H1 (cell line): ENCODE measurements around the gene CCDC196. TPM values are rescaled to one million over a fixed set of nuclear protein-coding genes. Genes with fewer than 3 reads are reported as not detected.

Experiments
- CTCF ChIA-PET: fragments of 300-600 bp; sonication (Branson Sonifier 250); formaldehyde crosslinking; loops from one replicate; lab custom pipeline; 2021; ENCODE audit not compliant: partially characterized antibody; lab: Charles Lee
- POLR2A ChIA-PET: fragments of 300-600 bp; sonication (Branson Sonifier 250); formaldehyde crosslinking; loops from one replicate; lab custom pipeline; 2021; ENCODE audit warnings: inconsistent platforms; ENCODE audit not compliant: partially characterized antibody; lab: Charles Lee
- DNase-seq, 2 experiments: peaks; one replicate each; pipeline versions ENCODE4 v3.0.0 to v3.0.0-alpha.2; 2010 to 2022; ENCODE audit warnings: low spot score in 2 of 2, low read depth in 1 of 2, mixed read lengths in 1 of 2
- FAIRE-seq: peaks from 2 replicates; lab custom pipeline; 2011; peaks lifted over from hg19 to GRCh38; lab: Jason Lieb, UNC
- H2AFZ ChIP-seq: 2 replicates; pipeline ENCODE4 v1.8.1; 2012; ENCODE audit warnings: low read length, inconsistent platforms
- H2AK5ac ChIP-seq: 2 replicates; pipeline ENCODE4 v1.6.1; 2013; ENCODE audit warnings: low read depth, low read length
- H2BK120ac ChIP-seq: replicated peaks from 2 replicates; pipeline ENCODE3; 2013; ENCODE audit warnings: low read depth, low read length, inconsistent platforms
- H2BK12ac ChIP-seq: 2 replicates; pipeline ENCODE4 v1.6.1; 2013; ENCODE audit warnings: low read depth, low read length
- H2BK15ac ChIP-seq: 2 replicates; pipeline ENCODE4 v1.6.1; 2013; ENCODE audit warnings: low read length
- H2BK20ac ChIP-seq: 2 replicates; pipeline ENCODE4 v1.6.1; 2013; ENCODE audit warnings: low read length
- H2BK5ac ChIP-seq: 2 replicates; pipeline ENCODE4 v1.6.1; 2013; ENCODE audit warnings: low read depth, low read length
- H3K14ac ChIP-seq: 2 replicates; pipeline ENCODE4 v1.6.1; 2013; ENCODE audit warnings: inconsistent platforms; ENCODE audit not compliant: insufficient read length
- H3K18ac ChIP-seq: 2 replicates; pipeline ENCODE4 v1.6.1; 2013; ENCODE audit warnings: low read length; ENCODE audit errors: extremely low read depth
- H3K23ac ChIP-seq: 2 replicates; pipeline ENCODE4 v1.6.1; 2013; ENCODE audit warnings: inconsistent platforms; ENCODE audit not compliant: insufficient read length
- H3K23me2 ChIP-seq: 2 replicates; pipeline ENCODE4 v1.6.1; 2013; ENCODE audit warnings: low read depth, low read length
- H3K27ac ChIP-seq: 2 replicates; pipeline ENCODE4 v1.6.1; 2011; ENCODE audit warnings: low read depth, low read length, inconsistent platforms
- H3K27me3 ChIP-seq, 4 experiments: replicated peaks in 1 of 4; 1 replicate in 1 of 4; 2 replicates in 3 of 4; pipeline versions ENCODE4 v1.6.1 to v1.8.1; 2011 to 2013; ENCODE audit warnings: low read length in 3 of 4, mild to moderate bottlenecking in 3 of 4, inconsistent platforms in 2 of 4, mixed read lengths in 2 of 4, moderate library complexity in 1 of 4; ENCODE audit not compliant: control insufficient read depth in 3 of 4, insufficient read depth in 3 of 4; ENCODE audit errors: extremely low read depth in 1 of 4
- H3K36me3 ChIP-seq, 4 experiments: 2 replicates each; pipeline versions ENCODE4 v1.6.1 to v1.8.1; 2011 to 2013; ENCODE audit warnings: mild to moderate bottlenecking in 4 of 4, low read length in 3 of 4, moderate library complexity in 2 of 4, control low read depth in 1 of 4, inconsistent platforms in 1 of 4; ENCODE audit not compliant: insufficient read depth in 4 of 4, control insufficient read depth in 2 of 4
- H3K4ac ChIP-seq: replicated peaks from 2 replicates; pipeline ENCODE3; 2013; ENCODE audit warnings: low read length, low read depth, mixed read lengths, inconsistent platforms; ENCODE audit not compliant: insufficient read length
- H3K4me1 ChIP-seq, 4 experiments: replicated peaks in 1 of 4; 1 replicate in 1 of 4; 2 replicates in 3 of 4; pipeline versions ENCODE4 v1.6.1 to v1.8.1; 2011 to 2013; ENCODE audit warnings: low read length in 3 of 4, inconsistent platforms in 2 of 4, mixed read lengths in 1 of 4; ENCODE audit not compliant: insufficient read depth in 4 of 4, control insufficient read depth in 3 of 4
- H3K4me2 ChIP-seq, 2 experiments: 2 replicates each; pipeline versions ENCODE4 v1.6.1 to v1.8.1; 2011 to 2013; ENCODE audit warnings: low read depth in 2 of 2, low read length in 2 of 2, control low read depth in 1 of 2, inconsistent platforms in 1 of 2, mild to moderate bottlenecking in 1 of 2; ENCODE audit not compliant: insufficient read depth in 1 of 2
- H3K4me3 ChIP-seq, 4 experiments: fragments of 200-600, 300-600 bp in 1 of 4; sonication (generic), shearing (Covaris generic), sonication (Bioruptor Twin) in 1 of 4; 2 replicates each; pipeline versions ENCODE4 v1.5.1 to v1.8.1; 2011 to 2016; ENCODE audit warnings: low read length in 4 of 4, low read depth in 3 of 4, control low read depth in 2 of 4, inconsistent platforms in 2 of 4, mild to moderate bottlenecking in 2 of 4, mixed read lengths in 1 of 4, moderate library complexity in 1 of 4; ENCODE audit not compliant: insufficient read depth in 2 of 4; ENCODE audit errors: extremely low read depth in 1 of 4
- H3K56ac ChIP-seq: replicated peaks from 2 replicates; pipeline ENCODE3; 2013; ENCODE audit warnings: low read depth, mild to moderate bottlenecking, mixed read lengths, low read length, inconsistent platforms; ENCODE audit not compliant: insufficient read length
- H3K79me1 ChIP-seq: 2 replicates; pipeline ENCODE4 v1.6.1; 2013; ENCODE audit warnings: low read depth, low read length, control low read depth
- H3K79me2 ChIP-seq, 2 experiments: 2 replicates each; pipeline versions ENCODE4 v1.6.1 to v1.8.1; 2012 to 2013; ENCODE audit warnings: low read length in 2 of 2, mild to moderate bottlenecking in 2 of 2, inconsistent platforms in 1 of 2; ENCODE audit not compliant: insufficient read depth in 2 of 2, control insufficient read depth in 1 of 2
- H3K9ac ChIP-seq, 4 experiments: replicated peaks in 1 of 4; 1 replicate in 1 of 4; 2 replicates in 3 of 4; pipeline versions ENCODE4 v1.6.1 to v1.8.1; 2011 to 2013; ENCODE audit warnings: low read depth in 3 of 4, low read length in 3 of 4, control low read depth in 2 of 4, mild to moderate bottlenecking in 2 of 4, moderate library complexity in 2 of 4, inconsistent platforms in 1 of 4; ENCODE audit errors: extremely low read depth in 1 of 4
- H3K9me3 ChIP-seq, 2 experiments: 2 replicates each; pipeline versions ENCODE4 v1.6.1 to v1.8.1; 2012 to 2013; ENCODE audit warnings: mild to moderate bottlenecking in 2 of 2, moderate library complexity in 2 of 2, control low read depth in 1 of 2, inconsistent platforms in 1 of 2, low read depth in 1 of 2, low read length in 1 of 2, mixed read lengths in 1 of 2; ENCODE audit not compliant: insufficient read depth in 2 of 2
- H4K20me1 ChIP-seq, 2 experiments: replicated peaks in 1 of 2; 2 replicates each; pipeline versions ENCODE3 to v1.8.1; 2011 to 2013; ENCODE audit warnings: inconsistent platforms in 2 of 2, low read length in 2 of 2, mild to moderate bottlenecking in 1 of 2; ENCODE audit not compliant: insufficient read depth in 2 of 2, control insufficient read depth in 1 of 2
- H4K5ac ChIP-seq: 2 replicates; pipeline ENCODE4 v1.6.1; 2013; ENCODE audit warnings: low read length, low read depth, mixed read lengths, inconsistent platforms; ENCODE audit not compliant: insufficient read length
- H4K8ac ChIP-seq: 2 replicates; pipeline ENCODE4 v1.8.0; 2013; ENCODE audit warnings: mild to moderate bottlenecking, moderate library complexity, low read length, inconsistent platforms; ENCODE audit not compliant: insufficient read depth; ENCODE audit errors: extremely low read depth
- H4K91ac ChIP-seq: replicated peaks from 2 replicates; pipeline ENCODE3; 2013; ENCODE audit warnings: low read length, mixed read lengths, inconsistent platforms; ENCODE audit not compliant: insufficient read length
- ASH2L ChIP-seq: fragments of 200-600, 300-600 bp; sonication (generic); IDR thresholded peaks from one replicate; pipeline ENCODE4 v1.7.1; 2017; ENCODE audit warnings: low read length
- CBX5 ChIP-seq: fragments of 300-800, 300-1000 bp; sonication (generic); IDR thresholded peaks from 2 replicates; pipeline ENCODE4 v1.7.1; 2016; ENCODE audit warnings: antibody characterized with exemption, low read length, low read depth
- EP300 ChIP-seq, 2 experiments: IDR thresholded peaks; 1 replicate in 1 of 2; 2 replicates in 1 of 2; pipeline ENCODE4 v1.6.1; 2011 to 2012; ENCODE audit warnings: low read depth in 2 of 2, low read length in 2 of 2, mild to moderate bottlenecking in 2 of 2, borderline replicate concordance in 1 of 2, inconsistent platforms in 1 of 2, moderate library complexity in 1 of 2
- GABPA ChIP-seq: IDR thresholded peaks from 2 replicates; pipeline ENCODE4 v1.6.1; 2011; ENCODE audit warnings: mild to moderate bottlenecking, low read length, moderate library complexity, borderline replicate concordance; ENCODE audit not compliant: insufficient read depth
- KDM4A ChIP-seq: IDR thresholded peaks from one replicate; pipeline ENCODE4 v1.7.1; 2012; ENCODE audit warnings: low read depth, mild to moderate bottlenecking, moderate library complexity, low read length, inconsistent platforms; ENCODE audit not compliant: severe bottlenecking
- KDM5A ChIP-seq: fragments of 200-600 bp; IDR thresholded peaks from 2 replicates; pipeline ENCODE4 v1.7.1; 2012; ENCODE audit warnings: mild to moderate bottlenecking, low read length, inconsistent platforms, mixed read lengths
- NRF1 ChIP-seq: IDR thresholded peaks from 2 replicates; pipeline ENCODE4 v1.6.1; 2011; ENCODE audit warnings: mild to moderate bottlenecking, low read depth, low read length, improper control_type of control experiment
- PHF8 ChIP-seq: fragments of 200-600 bp; sonication (generic); conservative IDR thresholded peaks from 2 replicates; pipeline ENCODE4 v1.7.1; 2012; ENCODE audit warnings: low read depth, mild to moderate bottlenecking, inconsistent platforms, low read length, moderate library complexity
- RBBP5 ChIP-seq: IDR thresholded peaks from 2 replicates; pipeline ENCODE4 v1.7.1; 2012; ENCODE audit warnings: low read depth, mild to moderate bottlenecking, inconsistent platforms, low read length, moderate library complexity, borderline replicate concordance
- SAP30 ChIP-seq: fragments of 300-600 bp; sonication (generic); IDR thresholded peaks from 2 replicates; pipeline ENCODE4 v1.7.1; 2012; ENCODE audit warnings: low read length, moderate library complexity, mild to moderate bottlenecking, inconsistent platforms; ENCODE audit not compliant: insufficient read depth, insufficient replicate concordance
- SP4 ChIP-seq: IDR thresholded peaks from 2 replicates; pipeline ENCODE4 v1.6.1; 2012; ENCODE audit warnings: low read length, inconsistent platforms
- SRF ChIP-seq: IDR thresholded peaks from 2 replicates; pipeline ENCODE4 v1.6.1; 2011; ENCODE audit warnings: mild to moderate bottlenecking, low read depth, low read length, moderate library complexity
- WGBS, 2 experiments: shearing (Covaris generic) in 1 of 2; methylation state at CpG; one replicate each; pipeline versions ENCODE4 v1.1.6 to v1.1.7; 2013 to 2015; ENCODE audit warnings: low lambda C conversion rate in 2 of 2, mixed read lengths in 2 of 2, inconsistent platforms in 1 of 2, low coverage in 1 of 2, missing lambda C conversion rate in 1 of 2; ENCODE audit not compliant: insufficient replicate concordance in 2 of 2, insufficient coverage in 1 of 2, insufficient read length in 1 of 2; ENCODE audit errors: extremely low coverage in 1 of 2, missing lambda C conversion rate in 1 of 2; 5-methylcytosine and 5-hydroxymethylcytosine counted together
- polyA plus RNA-seq, 7 experiments: library from polyadenylated mRNA; depleted of rRNA in 3 of 7; stranded (reverse) in 5 of 7; unstranded in 2 of 7; fragments of >200 nt in 5 of 7; fragments of 200-250 nt in 2 of 7; gene quantifications; 1 replicate in 5 of 7; 2 replicates in 1 of 7; 4 replicates in 1 of 7; pipeline versions ENCODE4 v1.2.1 to v1.2.3, GENCODE V29; 2011 to 2013; ENCODE audit warnings: missing spikeins in 2 of 7, mixed read lengths in 2 of 7
- total RNA-seq: library from RNA; stranded (reverse); fragmentation: NEBNext Ultra II Directional; extraction: Animal tissue kit (Norgen Biotek cat#: 25700); gene quantifications from 2 replicates; pipeline ENCODE4 v1.2.1, GENCODE V29; 2021

Gene CCDC196
- total and polyA plus RNA-seq, 2 of the 8 experiments (the other 6 are each of a cell fraction or from before 2014, with no cell fraction given), result not detected

GRCh38 chr14:66508547-66508845, 22.3 kb downstream of the CCDC196 start:
- Histone ChIP-seq H4K5ac (peak overlapping the region; percentile 79), H3K27me3 (peaks cover 0 to 11% (median 5%) of the 10 kb centered on the region in 4 experiments; a peak in 4 of 7 replicates), H3K9me3 (no peaks in the 10 kb centered on the region), H2BK20ac (no peak overlapping the region), H3K4ac (no peak overlapping the region), H2BK12ac (no peak overlapping the region), H3K4me1 (peaks cover 0 to 3% (median 0%) of the 10 kb centered on the region in 4 experiments; a peak in 2 of 7 replicates), H4K91ac (peak overlapping the region; percentile 81), H3K79me2 (peaks cover 0 to 44% of the 10 kb centered on the region in 2 experiments), H2BK5ac (0 out of 2 replicates have a peak overlapping the region, but pooled peaks have one; percentile 89), H4K8ac (no peak overlapping the region; the same call in 1 of the 2 replicates), H3K4me2 (peak overlapping the region; percentile 85 to 87), H3K79me1 (no peaks in the 10 kb centered on the region), H2AFZ (peak overlapping the region; percentile 91), H3K56ac (peak overlapping the region; percentile 3), H2AK5ac (no peak overlapping the region), H3K27ac (no peak overlapping the region; the same call in 1 of the 2 replicates), H3K4me3 (peak overlapping the region; percentile 82 to 96 (median 91)), H2BK15ac (no peak overlapping the region), H3K18ac (peak overlapping the region; percentile 92), H3K9ac (peak overlapping the region; percentile 46 to 84 (median 70); a peak in 4 of 7 replicates), H3K23me2 (peaks cover 13% of the 10 kb centered on the region), H3K23ac (no peak overlapping the region), H3K14ac (no peak overlapping the region), H2BK120ac (no peak overlapping the region), H4K20me1 (peaks cover 3 to 4% of the 10 kb centered on the region in 2 experiments), H3K36me3 (no peaks in the 10 kb centered on the region)
- no peak for TF ChIP-seq SRF
- no peak for TF ChIP-seq EP300 (IDR thresholded peaks at IDR 0.05; ENCODE audit: borderline replicate concordance in 1 of 2, low read depth in 2 of 2, low read length in 2 of 2)
- TF ChIP-seq SP4, result no peak
- no peak for TF ChIP-seq CBX5
- peak; percentile 76 for TF ChIP-seq KDM4A
- TF ChIP-seq NRF1, result no peak
- 0 out of 2 replicates have a peak, but pooled peaks have one; percentile 12 for TF ChIP-seq PHF8
- peak; percentile 46 for TF ChIP-seq ASH2L
- TF ChIP-seq GABPA, result no peak
- TF ChIP-seq SAP30, result peak; percentile 17
- TF ChIP-seq KDM5A, result 0 out of 2 replicates have a peak, but pooled peaks have one; percentile 7
- TF ChIP-seq RBBP5, result peak; percentile 32; the same call in 1 of the 2 replicates
- ChIA-PET POLR2A (interaction anchor here (1.1 to 1.5 kb wide), 3 partner anchors 10 to 54 kb away, joined by 3 to 4 read pairs (median 3); no protein-coding TSS in a partner anchor), CTCF (interaction anchor here (1.2 kb wide), 2 partner anchors 16 to 851 kb away, joined by 3 to 4 read pairs; partner anchors contain the start of gene ATP6V1D)
- DNase-seq (no peak), FAIRE-seq (no peak)
- WGBS, 2 experiments, result 0% methylated on average over 4 of the region's 19 CpGs; no CpG with 5 or more reads in 1 of the 2 experiments
